ENCODE measurements around the gene RNF149. TPM values are rescaled to one million over a fixed set of nuclear protein-coding genes. Genes with fewer than 3 reads are reported as not detected.

The RNF149 gene
- total and polyA plus RNA-seq, 2 donors (not counting 3 experiments of a cell fraction or from before 2014, with no cell fraction given) = 31.3 to 66.6 TPM

DNA sequence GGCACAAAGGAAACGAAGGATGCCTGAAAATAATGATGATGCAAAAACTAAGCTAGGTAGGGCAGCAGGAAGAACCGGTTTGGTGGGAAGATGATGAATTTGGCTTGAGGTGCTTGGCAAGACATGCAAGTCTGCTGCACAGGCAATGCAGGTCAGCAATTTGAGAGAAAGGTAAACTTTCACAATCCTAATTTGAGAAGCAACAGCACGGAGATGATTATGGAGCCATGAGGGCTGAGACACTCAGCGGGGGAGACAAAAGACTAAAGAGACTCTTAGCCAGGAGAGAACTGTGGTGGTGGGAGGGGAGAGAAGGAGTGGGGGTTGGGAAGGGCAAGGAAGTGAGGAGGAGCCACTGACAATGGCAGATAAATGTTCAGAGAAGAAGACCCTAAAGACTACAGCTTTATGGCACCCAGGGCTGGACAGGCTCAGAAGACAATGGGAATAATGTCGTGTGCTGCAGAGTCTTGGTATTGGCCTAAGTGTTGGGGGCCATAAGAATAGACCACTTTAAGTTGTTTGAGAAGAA is 19.4 kb upstream of the RNF149 start:
- Histone ChIP-seq H3K27ac (ENCODE audit: insufficient read depth, low read depth, low read length) (peak overlapping the region; percentile 95), H3K79me2 (ENCODE audit: control insufficient read depth, insufficient read depth, low read length) (no peaks in the 10 kb centered on the region), H3K9me1 (replicated peaks; ENCODE audit: control insufficient read depth, extremely low read depth, insufficient read depth, low read length) (no peaks in the 10 kb centered on the region), H2AFZ (ENCODE audit: low read depth, low read length) (peak overlapping the region; percentile 11), H3K4me1 (ENCODE audit: control insufficient read depth, extremely low read depth, insufficient read depth, low read length) (peaks cover 37% of the 10 kb centered on the region), H3K36me3 (ENCODE audit: control insufficient read depth in 2 of 2, extremely low read depth in 1 of 2, insufficient read depth in 2 of 2, low read length in 2 of 2) (no peaks in the 10 kb centered on the region), H3K9ac (replicated peaks; ENCODE audit: extremely low read depth, insufficient read depth, low read length) (peak overlapping the region; percentile 73), H4K20me1 (replicated peaks; ENCODE audit: control insufficient read depth, extremely low read depth, insufficient read depth, low read length) (no peaks in the 10 kb centered on the region), H3K4me3 (replicated peaks in 1 of 3; ENCODE audit: insufficient read depth in 1 of 3, low read depth in 1 of 3, low read length in 3 of 3) (peak overlapping the region in 1 of 3 experiments; percentile 1), H3K4me2 (ENCODE audit: insufficient read depth, low read length) (peak overlapping the region; percentile 69), H3K9me3 (replicated peaks; ENCODE audit: control insufficient read depth, insufficient read depth, low read length) (no peaks in the 10 kb centered on the region), H3K27me3 (ENCODE audit: control insufficient read depth in 2 of 2, insufficient read depth in 2 of 2, low read length in 2 of 2) (no peaks in the 10 kb centered on the region)
- POLR2A ChIA-PET = interaction anchor here (1.0 to 1.2 kb wide), 2 partner anchors 14 to 19 kb away, joined by 4 read pairs; partner anchors contain the start of gene RNF149
- CTCF ChIA-PET = interaction anchor here (0.8 to 3.8 kb wide), 6 partner anchors 10 to 190 kb away, joined by 3 to 51 read pairs (median 5); partner anchors contain the start of gene RNF149
- dilution Hi-C loops (cut with MboI; ENCODE audit: extremely low pct_ligation_motif_present, low sequenced_read_pairs) = no loop called here
- BruUV-seq (replicated peaks) = TSS peak; percentile 82
- intact Hi-C loops (cut with micrococcal nuclease) = loop anchor here (1.0 to 2.0 kb wide), 4 partner anchors 20 to 203 kb away; partner anchors contain the start of genes CNOT11 and RNF149
- FAIRE-seq (no peak), DNase-seq (ENCODE audit: low read depth, low spot score) (no peak)
- TF ChIP-seq CTCF (IDR thresholded peaks at IDR 0.05; ENCODE audit: extremely low read depth in 1 of 2, insufficient read depth in 1 of 2, low read depth in 1 of 2, low read length in 2 of 2) (no peak), GATA2 (IDR thresholded peaks at IDR 0.05; ENCODE audit: insufficient read depth, insufficient read length, low read depth, low read length) (no peak), MAX (IDR thresholded peaks at IDR 0.05; ENCODE audit: insufficient read depth, insufficient read length) (no peak), POLR2AphosphoS5 (IDR thresholded peaks at IDR 0.05; ENCODE audit: insufficient read depth, low read depth, low read length) (no peak), MYC (IDR thresholded peaks at IDR 0.05; ENCODE audit: low read depth, low read length) (no peak), FOS (IDR thresholded peaks at IDR 0.05; ENCODE audit: borderline replicate concordance, insufficient read depth, low read length) (no peak), EZH2 (IDR thresholded peaks at IDR 0.05; ENCODE audit: borderline replicate concordance, low read depth, low read length, severe bottlenecking) (no peak), JUN (IDR thresholded peaks at IDR 0.05; ENCODE audit: borderline replicate concordance, insufficient read depth, insufficient read length, low read depth) (no peak), POLR2A (IDR thresholded peaks at IDR 0.05; ENCODE audit: low read depth, low read length) (no peak)

All from endothelial cell of umbilical vein (primary cell).